ENCODE measurements around the gene CLN6. TPM values are rescaled to one million over a fixed set of nuclear protein-coding genes. Genes with fewer than 3 reads are reported as not detected.
"Not testable (repeated sequence)": the region's sequence is repeated elsewhere in the genome, so short reads cannot be mapped to it uniquely, and the experiment has no call there.

Gene CLN6
- total RNA-seq, 1 donor from 2014 or later, result 18.7 TPM

- no peak for TF ChIP-seq CTCF (IDR thresholded peaks at IDR 0.05)
- H3K27ac Mint-ChIP-seq (ENCODE audit: unreplicated experiment), result peak overlapping the region; percentile 33
- peaks cover 22% of the 10 kb centered on the region for H3K4me1 Mint-ChIP-seq (ENCODE audit: unreplicated experiment)
- no peaks in the 10 kb centered on the region for H3K27me3 Mint-ChIP-seq (ENCODE audit: unreplicated experiment)
- peak overlapping the region; percentile 77 for H3K4me3 Mint-ChIP-seq (ENCODE audit: unreplicated experiment)
- peak; percentile 73 for DNase-seq (ENCODE audit: extremely low spot score, unreplicated experiment)
- H3K9me3 Mint-ChIP-seq (ENCODE audit: unreplicated experiment), result no peaks in the 10 kb centered on the region
- no peaks in the 10 kb centered on the region for H3K36me3 Mint-ChIP-seq (ENCODE audit: unreplicated experiment)
Observed at GRCh38 chr15:68228143-68228970, 1.2 kb downstream of the CLN6 start.

GRCh38 chr15:68227643-68228142 is 1.8 kb downstream of the CLN6 start:
- Mint-ChIP-seq H3K36me3 (ENCODE audit: unreplicated experiment) (no peaks in the 10 kb centered on the region), H3K27ac (ENCODE audit: unreplicated experiment) (peak overlapping the region; percentile 31), H3K4me3 (ENCODE audit: unreplicated experiment) (peak overlapping the region; percentile 77), H3K9me3 (ENCODE audit: unreplicated experiment) (no peaks in the 10 kb centered on the region), H3K27me3 (ENCODE audit: unreplicated experiment) (no peaks in the 10 kb centered on the region), H3K4me1 (ENCODE audit: unreplicated experiment) (peaks cover 22% of the 10 kb centered on the region)
- peak; percentile 67 for DNase-seq (ENCODE audit: extremely low spot score, unreplicated experiment)
- no peak for TF ChIP-seq CTCF (IDR thresholded peaks at IDR 0.05)

GRCh38 chr15:68225442-68225841 is 4.1 kb downstream of the CLN6 start:
- H3K4me1 Mint-ChIP-seq (ENCODE audit: unreplicated experiment), result peaks cover 22% of the 10 kb centered on the region
- not testable (repeated sequence) for H3K27ac Mint-ChIP-seq (ENCODE audit: unreplicated experiment); H3K4me3 Mint-ChIP-seq (ENCODE audit: unreplicated experiment); H3K36me3 Mint-ChIP-seq (ENCODE audit: unreplicated experiment); H3K9me3 Mint-ChIP-seq (ENCODE audit: unreplicated experiment); H3K27me3 Mint-ChIP-seq (ENCODE audit: unreplicated experiment)
- DNase-seq (ENCODE audit: extremely low spot score, unreplicated experiment), result peak; percentile 19

- Mint-ChIP-seq H3K9me3 (ENCODE audit: unreplicated experiment) (no peaks in the 10 kb centered on the region), H3K36me3 (ENCODE audit: unreplicated experiment) (no peaks in the 10 kb centered on the region), H3K4me3 (ENCODE audit: unreplicated experiment) (no peak overlapping the region), H3K27ac (ENCODE audit: unreplicated experiment) (no peak overlapping the region), H3K27me3 (ENCODE audit: unreplicated experiment) (no peaks in the 10 kb centered on the region), H3K4me1 (ENCODE audit: unreplicated experiment) (peaks cover 16% of the 10 kb centered on the region)
- peak; percentile 15 for DNase-seq (ENCODE audit: extremely low spot score, unreplicated experiment)
- no peak for TF ChIP-seq CTCF (IDR thresholded peaks at IDR 0.05)
Observed at GRCh38 chr15:68224546-68225250, 4.8 kb downstream of the CLN6 start.

- Mint-ChIP-seq H3K9me3 (ENCODE audit: unreplicated experiment) (no peaks in the 10 kb centered on the region), H3K27ac (ENCODE audit: unreplicated experiment) (no peak overlapping the region), H3K27me3 (ENCODE audit: unreplicated experiment) (no peaks in the 10 kb centered on the region), H3K36me3 (ENCODE audit: unreplicated experiment) (no peaks in the 10 kb centered on the region), H3K4me3 (ENCODE audit: unreplicated experiment) (no peak overlapping the region), H3K4me1 (ENCODE audit: unreplicated experiment) (peaks cover 16% of the 10 kb centered on the region)
- DNase-seq (ENCODE audit: extremely low spot score, unreplicated experiment), result no peak
- TF ChIP-seq CTCF (IDR thresholded peaks at IDR 0.05), result no peak
Observed at GRCh38 chr15:68224108-68224507, 5.4 kb downstream of the CLN6 start.
